Hepatocyte (in vitro differentiated cells): ENCODE data around the gene USP14. TPM values are rescaled to one million over a fixed set of nuclear protein-coding genes. Genes with fewer than 3 reads are reported as not detected.

Source experiments
- DNase-seq: peaks from one replicate; pipeline ENCODE4 v3.0.0-alpha.2; 2016; ENCODE audit warnings: low spot score
- H2AFZ ChIP-seq: fragments of 200-600 bp; sonication (generic); 2 replicates; pipeline ENCODE4 v1.6.0; 2016; ENCODE audit warnings: antibody characterized with exemption, mild to moderate bottlenecking
- H3K27ac ChIP-seq: fragments of 200-600 bp; sonication (generic); 2 replicates; pipeline ENCODE4 v1.5.1; 2016; ENCODE audit warnings: mild to moderate bottlenecking
- H3K27me3 ChIP-seq: fragments of 200-600 bp; sonication (generic); 2 replicates; pipeline ENCODE4 v1.6.1; 2016
- H3K36me3 ChIP-seq: fragments of 200-600 bp; sonication (generic); replicated peaks from 2 replicates; pipeline ENCODE4 v1.5.1; 2016; ENCODE audit warnings: low read depth; ENCODE audit not compliant: insufficient read depth
- H3K4me1 ChIP-seq: fragments of 200-600 bp; sonication (generic); 2 replicates; pipeline ENCODE4 v1.5.1; 2016; ENCODE audit warnings: mild to moderate bottlenecking, moderate library complexity; ENCODE audit not compliant: insufficient read depth
- H3K4me2 ChIP-seq: fragments of 200-600 bp; sonication (generic); 2 replicates; pipeline ENCODE4 v1.6.0; 2016
- H3K4me3 ChIP-seq: fragments of 200-600 bp; sonication (generic); 2 replicates; pipeline ENCODE4 v1.5.1; 2016; ENCODE audit warnings: mild to moderate bottlenecking
- H3K79me2 ChIP-seq: fragments of 200-600 bp; sonication (generic); 2 replicates; pipeline ENCODE4 v1.6.0; 2017; ENCODE audit warnings: mild to moderate bottlenecking
- H3K9me2 ChIP-seq: fragments of 200-600 bp; sonication (generic); replicated peaks from 2 replicates; pipeline ENCODE4 v1.6.0; 2017; ENCODE audit warnings: mild to moderate bottlenecking; ENCODE audit not compliant: insufficient read depth
- H3K9me3 ChIP-seq: fragments of 200-600 bp; sonication (generic); 2 replicates; pipeline ENCODE4 v1.5.1; 2016; ENCODE audit warnings: low read depth, mild to moderate bottlenecking
- H4K20me1 ChIP-seq: fragments of 200-600 bp; sonication (generic); 2 replicates; pipeline ENCODE4 v1.6.0; 2016; ENCODE audit warnings: mild to moderate bottlenecking; ENCODE audit not compliant: insufficient read depth, poor library complexity, severe bottlenecking
- EZH2 ChIP-seq: fragments of 200-600 bp; sonication (generic); IDR thresholded peaks from 2 replicates; pipeline ENCODE4 v1.6.1; 2016; ENCODE audit warnings: antibody characterized with exemption, mild to moderate bottlenecking, borderline replicate concordance
- EZH2phosphoT487 ChIP-seq: fragments of 200-600 bp; sonication (generic); IDR thresholded peaks from one replicate; pipeline ENCODE4 v1.6.1; 2018; ENCODE audit warnings: antibody characterized with exemption, mild to moderate bottlenecking, low read depth, moderate library complexity; ENCODE audit not compliant: unreplicated experiment, severe bottlenecking
- WGBS: methylation state at CpG from one replicate; pipeline ENCODE4 v1.1.6; 2016; ENCODE audit warnings: low lambda C conversion rate; ENCODE audit errors: missing lambda C conversion rate; 5-methylcytosine and 5-hydroxymethylcytosine counted together
- polyA plus RNA-seq: library from polyadenylated mRNA; unstranded; fragments of >200 nt; fragmentation: Nextera tagmentation; extraction: Ambion mirVana; gene quantifications from 2 replicates; pipeline ENCODE4 v1.2.1, GENCODE V29; 2016
- total RNA-seq: library from RNA; depleted of rRNA; stranded (reverse); fragments of >200 nt; gene quantifications from 2 replicates; pipeline ENCODE4 v1.2.3, GENCODE V29; 2014
- TF ChIP-seq, protein P1 (sequence below): fragments of 200-600 bp; sonication (generic); IDR thresholded peaks from 2 replicates; pipeline ENCODE4 v1.5.1; 2016; ENCODE audit warnings: antibody characterized with exemption, mild to moderate bottlenecking; ENCODE audit not compliant: poor library complexity

Gene USP14
- total and polyA plus RNA-seq, 2 experiments from 2014 or later: 37.5 to 47.5 TPM

DNA sequence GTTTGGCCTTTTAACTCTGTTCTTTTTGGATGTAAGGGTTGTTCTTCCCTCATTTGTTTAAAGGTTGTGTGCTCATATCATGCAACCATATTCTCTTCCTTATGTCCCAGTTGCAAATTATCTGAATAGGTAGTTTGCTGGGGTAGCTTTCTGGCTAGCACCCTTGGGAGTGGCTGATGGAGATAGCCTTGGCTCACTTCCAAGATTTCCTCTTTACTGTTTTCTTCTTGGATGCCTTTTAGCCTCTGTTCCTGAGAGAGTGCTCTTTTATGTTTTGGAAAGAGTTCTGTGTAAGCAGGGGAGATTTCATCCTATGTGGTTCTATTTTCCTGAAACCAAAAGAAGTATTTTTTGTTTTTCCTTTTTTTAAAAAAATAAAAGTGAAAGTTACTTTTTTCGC is 25.4 kb downstream of the USP14 start:
- no peak for DNase-seq
- Histone ChIP-seq H3K27ac (no peak overlapping the region), H3K36me3 (no peaks in the 10 kb centered on the region), H3K4me2 (no peak overlapping the region), H3K79me2 (peaks cover 37% of the 10 kb centered on the region), H3K4me1 (no peaks in the 10 kb centered on the region), H3K9me2 (no peaks in the 10 kb centered on the region), H3K27me3 (no peaks in the 10 kb centered on the region), H2AFZ (no peak overlapping the region), H3K9me3 (no peaks in the 10 kb centered on the region), H3K4me3 (no peak overlapping the region), H4K20me1 (no peaks in the 10 kb centered on the region)
- 97% methylated on average over 1 of the region's 1 CpG for WGBS
- TF ChIP-seq EZH2phosphoT487 (no peak), EZH2 (no peak)
- TF ChIP-seq, protein P1, sequence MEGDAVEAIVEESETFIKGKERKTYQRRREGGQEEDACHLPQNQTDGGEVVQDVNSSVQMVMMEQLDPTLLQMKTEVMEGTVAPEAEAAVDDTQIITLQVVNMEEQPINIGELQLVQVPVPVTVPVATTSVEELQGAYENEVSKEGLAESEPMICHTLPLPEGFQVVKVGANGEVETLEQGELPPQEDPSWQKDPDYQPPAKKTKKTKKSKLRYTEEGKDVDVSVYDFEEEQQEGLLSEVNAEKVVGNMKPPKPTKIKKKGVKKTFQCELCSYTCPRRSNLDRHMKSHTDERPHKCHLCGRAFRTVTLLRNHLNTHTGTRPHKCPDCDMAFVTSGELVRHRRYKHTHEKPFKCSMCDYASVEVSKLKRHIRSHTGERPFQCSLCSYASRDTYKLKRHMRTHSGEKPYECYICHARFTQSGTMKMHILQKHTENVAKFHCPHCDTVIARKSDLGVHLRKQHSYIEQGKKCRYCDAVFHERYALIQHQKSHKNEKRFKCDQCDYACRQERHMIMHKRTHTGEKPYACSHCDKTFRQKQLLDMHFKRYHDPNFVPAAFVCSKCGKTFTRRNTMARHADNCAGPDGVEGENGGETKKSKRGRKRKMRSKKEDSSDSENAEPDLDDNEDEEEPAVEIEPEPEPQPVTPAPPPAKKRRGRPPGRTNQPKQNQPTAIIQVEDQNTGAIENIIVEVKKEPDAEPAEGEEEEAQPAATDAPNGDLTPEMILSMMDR: no peak

DNA sequence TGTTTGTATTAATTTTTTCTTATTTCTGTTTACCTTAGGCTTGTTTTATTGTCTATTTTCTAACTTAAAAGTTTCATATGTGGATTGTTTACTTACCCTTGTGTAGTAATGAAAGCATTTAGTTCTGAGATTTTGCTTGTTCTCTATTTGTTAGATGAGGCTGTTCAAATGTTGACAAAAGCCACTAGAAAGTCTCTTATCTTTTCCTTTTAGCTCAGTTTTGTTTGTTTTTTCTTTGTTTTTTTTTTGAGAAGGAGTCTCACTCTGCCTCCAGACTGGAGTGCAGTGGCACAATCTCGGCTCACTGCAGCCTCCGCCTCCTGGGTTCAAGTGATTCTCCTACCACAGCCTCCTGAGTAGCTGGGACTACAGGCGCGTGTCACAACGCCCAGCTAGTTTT is 30.9 kb downstream of the USP14 start:
- DNase-seq: no peak
- no peak overlapping the region for H3K27ac ChIP-seq
- H3K9me2 ChIP-seq: no peaks in the 10 kb centered on the region
- H3K4me3 ChIP-seq: no peak overlapping the region
- H3K4me2 ChIP-seq: no peak overlapping the region
- no peak overlapping the region for H2AFZ ChIP-seq
- TF ChIP-seq, protein P1: no peak
- TF ChIP-seq EZH2 (no peak), EZH2phosphoT487 (no peak)
- H3K4me1 ChIP-seq: no peaks in the 10 kb centered on the region
- H3K9me3 ChIP-seq: no peaks in the 10 kb centered on the region
- 79% methylated on average over 5 of the region's 5 CpGs for WGBS
- H4K20me1 ChIP-seq: no peaks in the 10 kb centered on the region
- H3K36me3 ChIP-seq: no peaks in the 10 kb centered on the region
- peaks cover 50% of the 10 kb centered on the region for H3K79me2 ChIP-seq
- no peaks in the 10 kb centered on the region for H3K27me3 ChIP-seq

DNA sequence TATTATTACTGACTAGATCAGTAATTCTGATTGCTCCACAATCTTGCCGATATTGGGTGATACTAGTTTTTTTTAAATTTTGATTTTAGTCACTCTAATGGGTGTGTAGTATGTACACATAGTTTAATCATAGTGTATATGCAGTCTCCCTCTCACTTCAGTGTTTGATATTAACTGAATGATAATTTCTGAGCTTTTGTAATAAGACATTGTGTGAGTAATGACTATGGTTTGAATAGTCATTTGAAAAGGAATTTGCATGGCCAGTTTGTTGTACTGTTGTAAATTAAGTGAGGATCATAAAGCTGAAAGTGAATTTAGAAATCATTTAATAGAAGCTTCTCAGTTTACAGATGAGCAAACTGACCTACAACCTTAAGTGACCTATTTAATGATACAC is 33.4 kb downstream of the USP14 start:
- H3K4me2 ChIP-seq: no peak overlapping the region
- H3K9me3 ChIP-seq: no peaks in the 10 kb centered on the region
- TF ChIP-seq, protein P1: no peak
- TF ChIP-seq EZH2phosphoT487 (no peak), EZH2 (no peak)
- 85% methylated on average over 1 of the region's 1 CpG for WGBS
- no peak overlapping the region for H3K4me3 ChIP-seq
- H3K27me3 ChIP-seq: no peaks in the 10 kb centered on the region
- no peak for DNase-seq
- no peaks in the 10 kb centered on the region for H4K20me1 ChIP-seq
- no peaks in the 10 kb centered on the region for H3K9me2 ChIP-seq
- H3K27ac ChIP-seq: no peak overlapping the region
- H3K79me2 ChIP-seq: peaks cover 46% of the 10 kb centered on the region
- no peaks in the 10 kb centered on the region for H3K4me1 ChIP-seq
- H3K36me3 ChIP-seq: no peaks in the 10 kb centered on the region
- H2AFZ ChIP-seq: no peak overlapping the region

DNA sequence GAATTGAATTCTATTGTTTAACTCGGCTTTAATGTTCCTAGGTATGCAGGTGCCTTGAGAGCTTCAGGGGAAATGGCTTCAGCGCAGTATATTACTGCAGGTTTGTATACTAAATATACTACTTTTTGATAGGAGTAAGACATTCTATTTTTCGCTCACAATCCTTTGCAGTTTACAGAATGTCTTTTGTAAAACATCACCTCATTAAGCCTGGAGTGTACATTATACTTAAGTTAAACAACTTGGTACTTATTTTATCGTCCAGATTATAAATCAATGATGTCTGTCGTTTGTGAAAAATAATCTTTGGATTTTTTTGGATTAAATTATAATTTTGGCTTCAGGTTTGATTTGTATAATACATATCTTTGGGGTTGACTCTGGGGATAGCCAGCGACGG is 34.4 kb downstream of the USP14 start:
- no peak for DNase-seq
- no peaks in the 10 kb centered on the region for H3K4me1 ChIP-seq
- H3K36me3 ChIP-seq: no peaks in the 10 kb centered on the region
- H3K9me2 ChIP-seq: no peaks in the 10 kb centered on the region
- no peaks in the 10 kb centered on the region for H4K20me1 ChIP-seq
- no peak overlapping the region for H2AFZ ChIP-seq
- TF ChIP-seq EZH2phosphoT487: no peak
- TF ChIP-seq, protein P1: no peak
- TF ChIP-seq EZH2: no peak
- no peak overlapping the region for H3K4me3 ChIP-seq
- peaks cover 35% of the 10 kb centered on the region for H3K79me2 ChIP-seq
- H3K27me3 ChIP-seq: no peaks in the 10 kb centered on the region
- no peak overlapping the region for H3K4me2 ChIP-seq
- whole genome bisulfite sequencing: 96% methylated on average over 7 of the region's 7 CpGs
- no peak overlapping the region for H3K27ac ChIP-seq
- no peaks in the 10 kb centered on the region for H3K9me3 ChIP-seq
